Esophagus squamous epithelium (tissue), 5 donors: ENCODE measurements around the gene DGKB. TPM values are rescaled to one million over a fixed set of nuclear protein-coding genes. Genes with fewer than 3 reads are reported as not detected.

Source experiments
- DNase-seq: peaks from one replicate; lab custom pipeline; 2025; lab: John Stamatoyannopoulos, UW
- H3K27ac ChIP-seq, 4 donors: fragments of 200-600 bp; sonication (generic); one replicate each; pipeline ENCODE4 v1.5.1; 2016 to 2019; ENCODE audit warnings: mild to moderate bottlenecking in 1 of 4
- H3K27me3 ChIP-seq, 4 donors: fragments of 200-600 bp; sonication (generic); 1 replicate in 3 of 4; 2 replicates in 1 of 4; pipeline versions ENCODE4 v1.5.1 to v1.6.0; 2017 to 2021; ENCODE audit warnings: antibody characterized with exemption in 1 of 4
- H3K36me3 ChIP-seq, 3 donors: fragments of 200-600 bp; sonication (generic); one replicate each; pipeline ENCODE4 v1.5.1; 2016 to 2019
- H3K4me1 ChIP-seq, 3 donors: fragments of 200-600 bp; sonication (generic); one replicate each; pipeline ENCODE4 v1.5.1; 2017 to 2019
- H3K4me3 ChIP-seq, 4 donors: fragments of 200-600 bp; sonication (generic); 1 replicate in 3 of 4; 2 replicates in 1 of 4; pipeline ENCODE4 v1.5.1; 2016 to 2019; ENCODE audit warnings: mild to moderate bottlenecking in 2 of 4, moderate library complexity in 1 of 4
- H3K9me3 ChIP-seq, 3 donors: fragments of 200-600 bp; sonication (generic); one replicate each; pipeline ENCODE4 v1.5.1; 2016 to 2019
- POLR2A ChIP-seq, 4 donors: fragments of 450-650 bp; IDR thresholded peaks; one replicate each; pipeline ENCODE4 v1.6.1; 2017; ENCODE audit warnings: antibody characterized with exemption in 4 of 4, mild to moderate bottlenecking in 4 of 4, moderate library complexity in 3 of 4
- WGBS, 2 donors: methylation state at CpG; one replicate each; pipeline ENCODE4 v1.1.5; 2018; 5-methylcytosine and 5-hydroxymethylcytosine counted together
- intact Hi-C: fragments of 100-400 bp; cut with DNase I; formaldehyde crosslinking; loops from one replicate; pipeline ENCODE4 v1.15.0; 2022
- total RNA-seq, 4 donors: library from RNA; depleted of rRNA; stranded (reverse); fragments of >200 nt; gene quantifications; one replicate each; pipeline ENCODE4 v1.1.0, GENCODE V29; 2016
- TF ChIP-seq, protein P1 (sequence below), 6 experiments: fragments of 450-650 bp in 4 of 6; fragments of 200-600 bp in 2 of 6; sonication (generic) in 2 of 6; IDR thresholded peaks; one replicate each; pipeline ENCODE4 v1.5.1; 2016 to 2019; ENCODE audit warnings: antibody characterized with exemption in 6 of 6, mild to moderate bottlenecking in 4 of 6, moderate library complexity in 4 of 6
- donor health status: DM: yes; HTN: yes; CAD: no.

Gene DGKB
- total RNA-seq, 4 donors from 2014 or later: 0.09 to 1.1 (median 0.23) TPM; not detected in 1

DNA sequence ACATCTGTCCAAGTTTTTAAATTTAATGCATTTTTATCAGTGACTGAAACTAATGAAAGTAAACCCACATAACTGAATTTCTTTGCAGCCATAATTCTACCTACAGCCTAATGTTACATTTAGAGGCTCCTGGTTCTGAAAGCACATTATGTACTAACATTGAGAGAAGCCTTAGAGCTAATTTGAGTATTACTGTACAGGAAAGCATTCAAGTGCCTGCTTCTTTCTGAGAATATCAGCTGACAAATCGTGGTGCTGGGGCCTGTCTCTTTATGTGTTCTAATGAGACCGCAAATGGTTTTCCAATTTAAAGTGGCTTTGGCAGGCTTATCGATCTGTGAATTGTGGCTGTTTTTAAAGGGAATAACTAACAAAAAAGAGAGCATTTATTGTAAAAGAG, 32.3 kb upstream of the DGKB start:
- no peaks in the 10 kb centered on the region for H3K4me1 ChIP-seq
- WGBS, 2 donors: 72% methylated on average over 3 of the region's 3 CpGs
- TF ChIP-seq, protein P1, sequence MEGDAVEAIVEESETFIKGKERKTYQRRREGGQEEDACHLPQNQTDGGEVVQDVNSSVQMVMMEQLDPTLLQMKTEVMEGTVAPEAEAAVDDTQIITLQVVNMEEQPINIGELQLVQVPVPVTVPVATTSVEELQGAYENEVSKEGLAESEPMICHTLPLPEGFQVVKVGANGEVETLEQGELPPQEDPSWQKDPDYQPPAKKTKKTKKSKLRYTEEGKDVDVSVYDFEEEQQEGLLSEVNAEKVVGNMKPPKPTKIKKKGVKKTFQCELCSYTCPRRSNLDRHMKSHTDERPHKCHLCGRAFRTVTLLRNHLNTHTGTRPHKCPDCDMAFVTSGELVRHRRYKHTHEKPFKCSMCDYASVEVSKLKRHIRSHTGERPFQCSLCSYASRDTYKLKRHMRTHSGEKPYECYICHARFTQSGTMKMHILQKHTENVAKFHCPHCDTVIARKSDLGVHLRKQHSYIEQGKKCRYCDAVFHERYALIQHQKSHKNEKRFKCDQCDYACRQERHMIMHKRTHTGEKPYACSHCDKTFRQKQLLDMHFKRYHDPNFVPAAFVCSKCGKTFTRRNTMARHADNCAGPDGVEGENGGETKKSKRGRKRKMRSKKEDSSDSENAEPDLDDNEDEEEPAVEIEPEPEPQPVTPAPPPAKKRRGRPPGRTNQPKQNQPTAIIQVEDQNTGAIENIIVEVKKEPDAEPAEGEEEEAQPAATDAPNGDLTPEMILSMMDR (IDR thresholded peaks at IDR 0.05): no peak
- TF ChIP-seq POLR2A (IDR thresholded peaks at IDR 0.05): no peak

DNA sequence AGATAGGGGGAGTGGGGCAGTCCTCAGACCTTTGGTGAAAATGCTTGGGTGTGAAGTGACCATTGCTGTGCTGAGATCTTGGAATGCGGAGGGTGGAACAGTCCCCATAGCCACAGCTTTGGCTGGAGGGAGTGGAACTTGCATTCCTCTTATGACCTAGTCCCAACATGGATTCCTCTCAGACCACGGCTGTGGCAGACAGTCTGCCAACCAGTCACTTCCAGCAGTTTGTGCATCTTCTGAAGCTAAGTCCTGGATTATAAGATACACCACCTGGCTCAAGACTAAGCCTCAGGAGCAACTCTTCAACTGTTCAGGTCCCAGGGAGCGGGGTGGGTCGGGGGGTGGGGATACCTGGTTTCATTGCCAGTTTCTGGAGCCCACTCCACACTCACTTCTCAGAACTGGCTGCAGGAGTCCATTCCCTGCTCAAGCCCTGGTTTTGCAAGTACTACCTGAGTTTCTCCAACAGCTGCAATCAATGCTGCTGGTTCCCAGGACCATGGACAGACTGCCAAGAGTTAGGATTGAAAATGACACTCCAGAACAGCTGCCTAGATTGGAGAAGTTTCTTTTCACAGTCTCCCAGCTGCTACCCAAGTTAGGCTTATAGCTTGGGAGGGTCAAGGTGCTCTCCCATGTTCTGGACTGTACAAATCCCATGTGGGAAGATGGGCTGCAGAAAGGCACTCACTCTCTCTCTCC, 29.1 kb upstream of the DGKB start:
- no peaks in the 10 kb centered on the region for H3K9me3 ChIP-seq
- WGBS, 2 donors: 35 to 80% methylated on average over 1 to 3 of the region's 4 CpGs
- no peak overlapping the region for H3K27ac ChIP-seq
- H3K36me3 ChIP-seq: no peaks in the 10 kb centered on the region
- no peaks in the 10 kb centered on the region for H3K27me3 ChIP-seq
- H3K4me3 ChIP-seq: no peak overlapping the region
- no peak for DNase-seq
- intact Hi-C loops: no loop called here
- H3K4me1 ChIP-seq: no peaks in the 10 kb centered on the region
- no peak for TF ChIP-seq POLR2A (IDR thresholded peaks at IDR 0.05)
- TF ChIP-seq, protein P1 (IDR thresholded peaks at IDR 0.05): no peak

More for the DNA sequence above, 32.3 kb upstream of the DGKB start:
- intact Hi-C loops: no loop called here
- no peaks in the 10 kb centered on the region for H3K9me3 ChIP-seq
- DNase-seq: no peak
- H3K36me3 ChIP-seq: no peaks in the 10 kb centered on the region
- no peaks in the 10 kb centered on the region for H3K27me3 ChIP-seq
- no peak overlapping the region for H3K4me3 ChIP-seq
- H3K27ac ChIP-seq: no peak overlapping the region

DNA sequence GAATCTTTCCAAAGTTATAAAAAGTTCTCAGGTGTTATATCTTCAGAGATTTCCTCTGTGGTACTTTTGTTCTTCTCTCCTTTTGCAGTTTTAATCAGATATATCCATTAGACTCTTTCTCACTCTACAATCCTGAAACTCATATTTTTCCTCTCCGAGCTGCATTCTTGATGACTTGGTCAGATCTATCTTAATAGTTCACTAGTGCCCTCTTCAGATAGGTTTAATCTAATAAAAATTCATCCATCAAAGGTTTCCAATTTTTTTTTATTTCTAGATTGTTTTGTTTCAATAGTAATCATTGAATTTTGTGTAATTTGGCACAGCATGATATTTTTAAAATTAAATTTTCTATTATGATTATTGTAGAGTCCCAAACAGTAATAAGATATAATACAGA, 21.8 kb upstream of the DGKB start:
- H3K4me1 ChIP-seq: no peaks in the 10 kb centered on the region
- no peak overlapping the region for H3K4me3 ChIP-seq
- intact Hi-C loops: no loop called here
- no peak overlapping the region for H3K27ac ChIP-seq
- TF ChIP-seq POLR2A (IDR thresholded peaks at IDR 0.05): no peak
- TF ChIP-seq, protein P1 (IDR thresholded peaks at IDR 0.05): no peak
- H3K9me3 ChIP-seq: no peaks in the 10 kb centered on the region
- H3K36me3 ChIP-seq: no peaks in the 10 kb centered on the region
- DNase-seq: no peak
- H3K27me3 ChIP-seq: no peaks in the 10 kb centered on the region
- 52 to 64% methylated on average over 1 of the region's 1 CpG for WGBS, 2 donors

DNA sequence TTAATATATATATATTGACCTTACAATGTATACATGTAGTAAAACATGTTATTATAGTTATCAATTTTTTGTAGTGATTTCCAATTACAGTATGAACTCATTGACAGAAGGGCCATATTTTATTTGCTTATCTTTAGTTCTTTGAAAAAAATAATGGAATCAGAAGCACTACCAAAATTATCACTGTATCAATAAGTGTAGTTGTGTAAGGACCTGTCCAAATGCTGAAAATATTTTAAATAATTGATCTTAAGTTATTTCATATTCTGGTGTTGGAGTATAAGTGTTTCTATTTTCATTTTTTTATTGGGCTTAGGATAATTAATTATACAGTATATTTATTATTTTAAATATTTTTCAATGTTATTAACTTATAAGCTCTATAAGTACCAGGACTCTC, 8.5 kb upstream of the DGKB start:
- DNase-seq: no peak
- no peak overlapping the region for H3K4me3 ChIP-seq
- H3K4me1 ChIP-seq: no peaks in the 10 kb centered on the region
- H3K9me3 ChIP-seq: no peaks in the 10 kb centered on the region
- H3K27ac ChIP-seq: no peak overlapping the region
- intact Hi-C loops: no loop called here
- TF ChIP-seq POLR2A (IDR thresholded peaks at IDR 0.05): no peak
- TF ChIP-seq, protein P1 (IDR thresholded peaks at IDR 0.05): no peak
- H3K27me3 ChIP-seq: no peaks in the 10 kb centered on the region
- H3K36me3 ChIP-seq: no peaks in the 10 kb centered on the region

DNA sequence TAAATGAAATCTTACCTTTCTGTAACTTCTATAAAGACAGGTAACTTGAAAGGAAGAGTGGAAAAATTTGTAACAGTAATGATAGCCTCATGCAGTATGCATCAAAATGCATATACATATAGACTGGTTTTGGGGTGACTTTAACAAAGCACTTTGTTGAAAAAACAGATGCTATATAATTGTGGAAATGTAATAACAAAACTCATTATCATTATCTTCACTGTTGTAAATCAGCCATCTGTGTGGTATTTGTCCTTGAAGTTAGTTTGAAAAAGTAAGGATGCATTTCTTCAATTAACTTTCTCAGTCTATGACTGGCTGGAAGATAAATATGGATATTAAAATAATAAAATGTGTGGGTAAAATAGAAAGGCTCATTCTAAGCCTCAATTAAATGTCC, 6.1 kb upstream of the DGKB start:
- H3K27ac ChIP-seq: no peak overlapping the region
- no peaks in the 10 kb centered on the region for H3K36me3 ChIP-seq
- H3K27me3 ChIP-seq: no peaks in the 10 kb centered on the region
- H3K9me3 ChIP-seq: no peaks in the 10 kb centered on the region
- no peak for DNase-seq
- TF ChIP-seq, protein P1 (IDR thresholded peaks at IDR 0.05): no peak
- no peak for TF ChIP-seq POLR2A (IDR thresholded peaks at IDR 0.05)
- H3K4me1 ChIP-seq: peaks cover 0 to under 1% (median 0%) of the 10 kb centered on the region in 3 donors
- intact Hi-C loops: no loop called here
- H3K4me3 ChIP-seq: no peak overlapping the region
